T-helper 9 cell (primary cell): ENCODE measurements around the gene DPH7.
A peak's percentile ranks its signal among the peaks of the same experiment; 100 is the strongest.
"Not testable (repeated sequence)": the region's sequence is repeated elsewhere in the genome, so short reads cannot be mapped to it uniquely, and the experiment has no call there.

Experiments used
- DNase-seq: peaks from one replicate; pipeline ENCODE4 v3.0.0-alpha.2; 2020

DPH7 gene

GRCh38 chr9:137606005-137606621 is 27.4 kb upstream of the DPH7 start:
- no peak for DNase-seq

GRCh38 chr9:137605121-137606004 is 26.6 kb upstream of the DPH7 start, which contains the start of gene ARRDC1:
Gene ARRDC1, plus strand, starts transcription at chr9:137605686. Its CDS starts 32 bp downstream, at chr9:137605718.
- DNase-seq, result peak; percentile 96

GRCh38 chr9:137604345-137605086 is 25.8 kb upstream of the DPH7 start:
- DNase-seq, result no peak

GRCh38 chr9:137603879-137604278 is 25.2 kb upstream of the DPH7 start:
- no peak for DNase-seq

- no peak for DNase-seq
Observed at GRCh38 chr9:137602661-137603060, 23.9 kb upstream of the DPH7 start.

- no peak for DNase-seq
Observed at GRCh38 chr9:137598943-137599342, 20.2 kb upstream of the DPH7 start.

GRCh38 chr9:137596577-137596976 is 17.9 kb upstream of the DPH7 start:
- DNase-seq, result not testable (repeated sequence)

GRCh38 chr9:137593176-137593575 is 14.5 kb upstream of the DPH7 start:
- DNase-seq, result no peak

GRCh38 chr9:137592767-137593166 is 14.0 kb upstream of the DPH7 start:
- DNase-seq, result no peak

GRCh38 chr9:137590469-137591383 is 12.0 kb upstream of the DPH7 start, which contains the start of gene ZMYND19:
Gene ZMYND19, minus strand, starts transcription at chr9:137590512. Its CDS starts 249 bp downstream, at chr9:137590263.
- DNase-seq, result peak; percentile 88

- no peak for DNase-seq
Observed at GRCh38 chr9:137590123-137590468, 11.4 kb upstream of the DPH7 start.

- no peak for DNase-seq
Observed at GRCh38 chr9:137589441-137590122, 10.9 kb upstream of the DPH7 start.

- no peak for DNase-seq
Observed at GRCh38 chr9:137588891-137589290, 10.2 kb upstream of the DPH7 start.

GRCh38 chr9:137588311-137588710 is 9.6 kb upstream of the DPH7 start:
- DNase-seq, result no peak

GRCh38 chr9:137586854-137587253 is 8.1 kb upstream of the DPH7 start:
- DNase-seq, result no peak

- no peak for DNase-seq
Observed at GRCh38 chr9:137583957-137584356, 5.2 kb upstream of the DPH7 start.

GRCh38 chr9:137583347-137583746 is 4.6 kb upstream of the DPH7 start:
- DNase-seq, result no peak

GRCh38 chr9:137582286-137582860 is 3.6 kb upstream of the DPH7 start:
- DNase-seq, result no peak

GRCh38 chr9:137581361-137582285 is 2.9 kb upstream of the DPH7 start:
- no peak for DNase-seq

GRCh38 chr9:137580954-137581322 is 2.2 kb upstream of the DPH7 start:
- no peak for DNase-seq
